Astrocyte (in vitro differentiated cells and primary cell): ENCODE results near the gene PGPEP1. TPM values are rescaled to one million over a fixed set of nuclear protein-coding genes. Genes with fewer than 3 reads are reported as not detected.

ENCODE experiments used
- DNase-seq: peaks from one replicate; pipeline ENCODE4 v3.0.0-alpha.2; 2010; ENCODE audit warnings: low read depth
- FAIRE-seq: peaks from 2 replicates; lab custom pipeline; 2011; peaks lifted over from hg19 to GRCh38; lab: Jason Lieb, UNC
- H2AFZ ChIP-seq: 2 replicates; pipeline ENCODE4 v1.6.0; 2012; ENCODE audit warnings: low read depth, low read length, inconsistent platforms
- H3K27ac ChIP-seq: 2 replicates; pipeline ENCODE4 v1.5.1; 2011; ENCODE audit warnings: low read depth, low read length, inconsistent platforms
- H3K27me3 ChIP-seq: 2 replicates; pipeline ENCODE4 v1.6.0; 2011; ENCODE audit warnings: low read length, inconsistent platforms; ENCODE audit not compliant: insufficient read depth
- H3K36me3 ChIP-seq: 2 replicates; pipeline ENCODE4 v1.5.1; 2011; ENCODE audit warnings: low read length, inconsistent platforms; ENCODE audit not compliant: insufficient read depth
- H3K4me1 ChIP-seq: 2 replicates; pipeline ENCODE4 v1.5.1; 2011; ENCODE audit warnings: low read length, inconsistent platforms; ENCODE audit not compliant: insufficient read depth
- H3K4me2 ChIP-seq: 2 replicates; pipeline ENCODE4 v1.6.0; 2012; ENCODE audit warnings: low read length, inconsistent platforms
- H3K4me3 ChIP-seq: 2 replicates; pipeline ENCODE4 v1.5.1; 2011; ENCODE audit warnings: low read depth, mild to moderate bottlenecking, low read length, inconsistent platforms; ENCODE audit not compliant: insufficient read depth
- H3K79me2 ChIP-seq: 2 replicates; pipeline ENCODE4 v1.6.0; 2012; ENCODE audit warnings: mild to moderate bottlenecking, low read length, inconsistent platforms; ENCODE audit not compliant: insufficient read depth
- H3K9ac ChIP-seq: 2 replicates; pipeline ENCODE4 v1.6.0; 2012; ENCODE audit warnings: mild to moderate bottlenecking, low read length, inconsistent platforms
- H3K9me3 ChIP-seq: 2 replicates; pipeline ENCODE4 v1.5.1; 2012; ENCODE audit warnings: low read depth, mild to moderate bottlenecking, low read length, inconsistent platforms; ENCODE audit not compliant: insufficient read depth
- H4K20me1 ChIP-seq: 2 replicates; pipeline ENCODE4 v1.6.0; 2012; ENCODE audit warnings: low read length, inconsistent platforms; ENCODE audit not compliant: insufficient read depth
- H3K27ac Mint-ChIP-seq: one replicate; pipeline ENCODE4 v1.8.0; 2021; ENCODE audit warnings: mild to moderate bottlenecking, mixed read lengths; ENCODE audit not compliant: unreplicated experiment
- H3K27me3 Mint-ChIP-seq: one replicate; pipeline ENCODE4 v1.8.0; 2021; ENCODE audit warnings: low read depth, mixed read lengths; ENCODE audit not compliant: unreplicated experiment
- H3K36me3 Mint-ChIP-seq: one replicate; pipeline ENCODE4 v1.8.0; 2021; ENCODE audit warnings: low read depth, mixed read lengths; ENCODE audit not compliant: unreplicated experiment
- H3K4me1 Mint-ChIP-seq: one replicate; pipeline ENCODE4 v1.8.0; 2021; ENCODE audit warnings: low read depth, mixed read lengths; ENCODE audit not compliant: unreplicated experiment
- H3K4me3 Mint-ChIP-seq: one replicate; pipeline ENCODE4 v1.8.0; 2021; ENCODE audit warnings: mild to moderate bottlenecking, moderate library complexity, mixed read lengths; ENCODE audit not compliant: unreplicated experiment
- H3K9me3 Mint-ChIP-seq: one replicate; pipeline ENCODE4 v1.8.0; 2021; ENCODE audit warnings: mild to moderate bottlenecking, mixed read lengths; ENCODE audit not compliant: unreplicated experiment
- EZH2 ChIP-seq: IDR thresholded peaks from 2 replicates; pipeline ENCODE4 v1.6.1; 2012; ENCODE audit warnings: mild to moderate bottlenecking, low read length, inconsistent platforms; ENCODE audit not compliant: insufficient read depth
- total RNA-seq: library from RNA; stranded (reverse); gene quantifications from 2 replicates; pipeline ENCODE4 v1.2.1, GENCODE V29; 2021
- TF ChIP-seq, protein P1 (sequence below): IDR thresholded peaks from 2 replicates; pipeline ENCODE4 v1.5.1; 2011; ENCODE audit warnings: low read depth, mild to moderate bottlenecking, inconsistent platforms, low read length, moderate library complexity; ENCODE audit not compliant: insufficient read depth

PGPEP1 gene
- total RNA-seq, 1 donor from 2014 or later, result 28.4 TPM

- Mint-ChIP-seq H3K27ac (no peak overlapping the region), H3K27me3 (peaks cover 6% of the 10 kb centered on the region), H3K4me1 (peaks cover 2% of the 10 kb centered on the region), H3K36me3 (peaks cover 16% of the 10 kb centered on the region), H3K4me3 (peak overlapping the region; percentile 2), H3K9me3 (no peaks in the 10 kb centered on the region)
- TF ChIP-seq, protein P1, sequence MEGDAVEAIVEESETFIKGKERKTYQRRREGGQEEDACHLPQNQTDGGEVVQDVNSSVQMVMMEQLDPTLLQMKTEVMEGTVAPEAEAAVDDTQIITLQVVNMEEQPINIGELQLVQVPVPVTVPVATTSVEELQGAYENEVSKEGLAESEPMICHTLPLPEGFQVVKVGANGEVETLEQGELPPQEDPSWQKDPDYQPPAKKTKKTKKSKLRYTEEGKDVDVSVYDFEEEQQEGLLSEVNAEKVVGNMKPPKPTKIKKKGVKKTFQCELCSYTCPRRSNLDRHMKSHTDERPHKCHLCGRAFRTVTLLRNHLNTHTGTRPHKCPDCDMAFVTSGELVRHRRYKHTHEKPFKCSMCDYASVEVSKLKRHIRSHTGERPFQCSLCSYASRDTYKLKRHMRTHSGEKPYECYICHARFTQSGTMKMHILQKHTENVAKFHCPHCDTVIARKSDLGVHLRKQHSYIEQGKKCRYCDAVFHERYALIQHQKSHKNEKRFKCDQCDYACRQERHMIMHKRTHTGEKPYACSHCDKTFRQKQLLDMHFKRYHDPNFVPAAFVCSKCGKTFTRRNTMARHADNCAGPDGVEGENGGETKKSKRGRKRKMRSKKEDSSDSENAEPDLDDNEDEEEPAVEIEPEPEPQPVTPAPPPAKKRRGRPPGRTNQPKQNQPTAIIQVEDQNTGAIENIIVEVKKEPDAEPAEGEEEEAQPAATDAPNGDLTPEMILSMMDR, result no peak
- TF ChIP-seq EZH2, result no peak
- no peaks in the 10 kb centered on the region for H4K20me1 ChIP-seq
- FAIRE-seq, result no peak
- no peak overlapping the region for H3K9ac ChIP-seq
- H3K4me3 ChIP-seq, result no peak overlapping the region
- H3K27ac ChIP-seq, result no peak overlapping the region
- H3K36me3 ChIP-seq, result no peaks in the 10 kb centered on the region
- H3K79me2 ChIP-seq, result peaks cover 2% of the 10 kb centered on the region
- H3K9me3 ChIP-seq, result no peaks in the 10 kb centered on the region
- DNase-seq, result no peak
- no peaks in the 10 kb centered on the region for H3K27me3 ChIP-seq
- H2AFZ ChIP-seq, result no peak overlapping the region
- H3K4me2 ChIP-seq, result no peak overlapping the region
- H3K4me1 ChIP-seq, result peaks cover 17% of the 10 kb centered on the region
Observed at GRCh38 chr19:18342090-18342632, 1.8 kb downstream of the PGPEP1 start.

DNA sequence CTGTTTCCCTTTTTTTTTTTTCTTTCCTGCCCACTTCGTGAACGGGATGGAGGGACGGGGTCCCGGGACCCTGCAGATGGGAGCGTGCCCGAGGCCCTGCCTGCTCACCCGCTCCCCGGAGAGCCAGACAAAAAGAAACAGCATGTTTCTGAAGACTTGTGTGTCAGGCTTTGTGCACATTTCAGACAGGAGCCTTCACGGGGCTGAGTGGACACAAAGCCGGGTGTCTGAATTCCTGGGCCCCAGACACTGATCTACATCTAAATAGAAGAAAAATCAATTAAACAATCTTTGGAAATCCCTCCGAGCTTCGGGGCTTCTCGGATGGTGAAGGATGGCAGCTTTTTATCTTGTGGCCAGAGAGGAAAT is 4.2 kb downstream of the PGPEP1 start:
- Mint-ChIP-seq H3K27ac (peak overlapping the region; percentile 12), H3K4me3 (no peak overlapping the region), H3K9me3 (no peaks in the 10 kb centered on the region), H3K27me3 (peaks cover 2% of the 10 kb centered on the region), H3K4me1 (peaks cover 2% of the 10 kb centered on the region), H3K36me3 (peaks cover 21% of the 10 kb centered on the region)
- H4K20me1 ChIP-seq, result no peaks in the 10 kb centered on the region
- H3K79me2 ChIP-seq, result peaks cover 2% of the 10 kb centered on the region
- H3K9ac ChIP-seq, result peak overlapping the region; percentile 33
- no peaks in the 10 kb centered on the region for H3K36me3 ChIP-seq
- no peak for FAIRE-seq
- no peaks in the 10 kb centered on the region for H3K27me3 ChIP-seq
- peaks cover 17% of the 10 kb centered on the region for H3K4me1 ChIP-seq
- H3K9me3 ChIP-seq, result no peaks in the 10 kb centered on the region
- H3K4me2 ChIP-seq, result peak overlapping the region; percentile 49
- no peak overlapping the region for H3K4me3 ChIP-seq
- DNase-seq, result no peak
- H3K27ac ChIP-seq, result no peak overlapping the region
- no peak overlapping the region for H2AFZ ChIP-seq
- TF ChIP-seq, protein P1, result no peak
- TF ChIP-seq EZH2, result no peak

DNA sequence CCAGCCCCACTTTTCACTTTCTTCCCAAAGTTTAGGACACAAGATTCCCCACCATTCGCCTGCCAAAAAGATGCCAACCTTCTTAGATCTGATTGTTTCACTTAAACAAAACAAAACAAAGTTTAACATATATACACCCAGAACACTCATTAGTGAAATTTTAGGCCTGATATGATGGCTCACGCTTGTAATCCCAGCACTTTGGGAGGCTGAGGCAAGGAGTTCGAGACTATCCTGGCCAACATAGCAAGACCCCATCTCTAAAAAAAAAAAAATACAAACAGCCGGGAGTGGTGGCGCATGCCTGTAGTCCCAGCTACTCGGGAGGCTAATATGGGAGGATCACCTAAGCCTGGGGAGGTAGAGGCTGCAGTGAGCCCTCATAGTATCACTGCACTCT is 4.9 kb downstream of the PGPEP1 start:
- Histone ChIP-seq H3K4me3 (no peak overlapping the region), H3K27me3 (no peaks in the 10 kb centered on the region), H3K4me1 (peaks cover 10% of the 10 kb centered on the region), H2AFZ (no peak overlapping the region), H3K79me2 (peaks cover 2% of the 10 kb centered on the region), H3K9me3 (no peaks in the 10 kb centered on the region), H3K36me3 (no peaks in the 10 kb centered on the region), H3K4me2 (no peak overlapping the region), H3K9ac (no peak overlapping the region), H3K27ac (no peak overlapping the region), H4K20me1 (no peaks in the 10 kb centered on the region)
- H3K27me3 Mint-ChIP-seq, result peaks cover 2% of the 10 kb centered on the region
- peaks cover 21% of the 10 kb centered on the region for H3K36me3 Mint-ChIP-seq
- H3K9me3 Mint-ChIP-seq, result no peaks in the 10 kb centered on the region
- TF ChIP-seq, protein P1, result no peak
- TF ChIP-seq EZH2, result no peak
- H3K27ac Mint-ChIP-seq, result peak overlapping the region; percentile 55
- FAIRE-seq (no peak), DNase-seq (no peak)
- H3K4me1 Mint-ChIP-seq, result peaks cover 2% of the 10 kb centered on the region
- no peak overlapping the region for H3K4me3 Mint-ChIP-seq
